Measurements from ENCODE around the gene VOPP1. TPM values are rescaled to one million over a fixed set of nuclear protein-coding genes. Genes with fewer than 3 reads are reported as not detected.

VOPP1 gene
- total RNA-seq, 6 experiments from 2014 or later, result 103 to 135 (median 122) TPM

GRCh38 chr7:55484241-55484640 is 88.1 kb downstream of the VOPP1 start:
- Mint-ChIP-seq H3K4me1 (ENCODE audit: low read depth) (peaks cover 19% of the 10 kb centered on the region), H3K4me3 (no peak overlapping the region), H3K27me3 (ENCODE audit: insufficient read depth) (peaks cover 4% of the 10 kb centered on the region), H3K27ac (no peak overlapping the region), H3K9me3 (no peaks in the 10 kb centered on the region), H3K36me3 (ENCODE audit: low read depth) (peaks cover 59% of the 10 kb centered on the region)
- no peak for TF ChIP-seq CTCF (IDR thresholded peaks at IDR 0.05)
- no peak for DNase-seq

GRCh38 chr7:55483046-55483445 is 89.3 kb downstream of the VOPP1 start:
- no peak for DNase-seq
- Mint-ChIP-seq H3K36me3 (ENCODE audit: low read depth) (peaks cover 53% of the 10 kb centered on the region), H3K9me3 (no peaks in the 10 kb centered on the region), H3K27me3 (ENCODE audit: insufficient read depth) (peaks cover 4% of the 10 kb centered on the region), H3K27ac (no peak overlapping the region), H3K4me3 (no peak overlapping the region), H3K4me1 (ENCODE audit: low read depth) (peaks cover 31% of the 10 kb centered on the region)
- no peak for TF ChIP-seq CTCF (IDR thresholded peaks at IDR 0.05)

GRCh38 chr7:55481155-55481554 is 91.1 kb downstream of the VOPP1 start:
- Mint-ChIP-seq H3K9me3 (no peaks in the 10 kb centered on the region), H3K27ac (no peak overlapping the region), H3K36me3 (ENCODE audit: low read depth) (peaks cover 34% of the 10 kb centered on the region), H3K4me3 (no peak overlapping the region), H3K4me1 (ENCODE audit: low read depth) (peaks cover 50% of the 10 kb centered on the region), H3K27me3 (ENCODE audit: insufficient read depth) (peaks cover 4% of the 10 kb centered on the region)
- TF ChIP-seq CTCF (IDR thresholded peaks at IDR 0.05), result no peak
- DNase-seq, result no peak

GRCh38 chr7:55478700-55479099 is 93.6 kb downstream of the VOPP1 start:
- H3K27ac Mint-ChIP-seq, result peak overlapping the region; percentile 81

GRCh38 chr7:55477781-55478374 is 94.4 kb downstream of the VOPP1 start:
- H3K36me3 Mint-ChIP-seq (ENCODE audit: low read depth), result peaks cover 22% of the 10 kb centered on the region
- no peaks in the 10 kb centered on the region for H3K9me3 Mint-ChIP-seq
- H3K27me3 Mint-ChIP-seq (ENCODE audit: insufficient read depth), result peaks cover 2% of the 10 kb centered on the region
- H3K4me3 Mint-ChIP-seq, result peak overlapping the region; percentile 67
- H3K27ac Mint-ChIP-seq, result peak overlapping the region; percentile 81
- DNase-seq, result peak; percentile 94
- peaks cover 66% of the 10 kb centered on the region for H3K4me1 Mint-ChIP-seq (ENCODE audit: low read depth)
- TF ChIP-seq CTCF (IDR thresholded peaks at IDR 0.05), result no peak; the same call in 1 of the 2 replicates

More at GRCh38 chr7:55478700-55479099, 93.6 kb downstream of the VOPP1 start:
- Mint-ChIP-seq H3K27me3 (ENCODE audit: insufficient read depth) (peaks cover 6% of the 10 kb centered on the region), H3K9me3 (no peaks in the 10 kb centered on the region), H3K4me1 (ENCODE audit: low read depth) (peaks cover 66% of the 10 kb centered on the region), H3K36me3 (ENCODE audit: low read depth) (peaks cover 30% of the 10 kb centered on the region), H3K4me3 (peak overlapping the region; percentile 67)
- no peak for DNase-seq
- no peak for TF ChIP-seq CTCF (IDR thresholded peaks at IDR 0.05)

Data from HFFc6 (cell line).